ENCODE measurements around the gene COX4I1. TPM values are rescaled to one million over a fixed set of nuclear protein-coding genes. Genes with fewer than 3 reads are reported as not detected.

Gene COX4I1
- total and polyA plus RNA-seq, 2 of the 8 experiments (the other 6 are each of a cell fraction or from before 2014, with no cell fraction given), result 507 to 707 TPM

DNA sequence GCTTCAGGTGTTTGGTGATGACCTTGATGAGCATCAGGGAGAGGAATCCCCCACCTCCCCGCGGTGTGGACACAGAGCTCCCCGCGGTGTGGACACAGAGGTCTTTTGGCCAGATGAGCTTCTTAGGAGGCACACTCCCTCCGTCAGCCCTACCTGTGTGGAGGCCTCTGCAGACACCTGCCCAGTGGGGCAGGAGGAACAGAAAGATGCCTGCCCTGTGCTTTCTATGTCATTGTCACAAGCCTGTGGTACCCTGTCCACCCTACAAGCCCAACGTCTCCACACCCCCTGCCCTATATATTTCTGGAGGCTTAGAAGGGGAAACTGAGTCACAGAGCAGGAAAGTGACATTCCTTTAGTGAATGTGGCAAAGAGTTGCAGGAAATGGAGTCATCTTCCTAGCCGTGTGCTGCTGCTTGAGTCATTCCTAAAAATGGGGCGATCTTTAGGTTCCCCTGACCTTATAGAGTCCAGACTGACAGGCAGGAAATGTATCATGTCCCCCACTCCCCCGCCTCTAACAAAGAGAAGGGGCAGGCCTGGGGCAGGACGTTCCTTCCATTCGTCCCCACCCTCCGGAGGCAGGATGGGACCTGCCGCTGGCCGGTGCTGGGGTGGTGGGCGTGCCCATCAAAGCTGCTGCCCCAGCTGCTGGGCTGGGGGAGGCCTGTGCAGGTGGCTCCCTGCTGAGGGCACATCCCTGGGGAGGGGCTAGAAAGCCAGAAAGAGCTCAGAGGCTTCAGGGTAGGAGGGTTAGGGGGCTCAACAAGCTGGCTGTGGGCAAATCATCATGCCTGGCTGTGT, 47.6 kb upstream of the COX4I1 start (continued):
- TF ChIP-seq RBBP5 (IDR thresholded peaks at IDR 0.05; ENCODE audit: borderline replicate concordance, low read depth, low read length) (no peak), SIX5 (IDR thresholded peaks at IDR 0.05; ENCODE audit: low read depth, low read length) (no peak), TAF7 (optimal IDR thresholded peaks at IDR 0.05; ENCODE audit: borderline replicate concordance, low read depth, low read length) (no peak), JUND (IDR thresholded peaks at IDR 0.05; ENCODE audit: low read length) (no peak), CREB1 (IDR thresholded peaks at IDR 0.05) (no peak)
